ENCODE measurements around the gene YAF2.

GRCh38 chr12:42237052-42237852, 796 bp downstream of the YAF2 start:
- TF ChIP-seq, protein P1, sequence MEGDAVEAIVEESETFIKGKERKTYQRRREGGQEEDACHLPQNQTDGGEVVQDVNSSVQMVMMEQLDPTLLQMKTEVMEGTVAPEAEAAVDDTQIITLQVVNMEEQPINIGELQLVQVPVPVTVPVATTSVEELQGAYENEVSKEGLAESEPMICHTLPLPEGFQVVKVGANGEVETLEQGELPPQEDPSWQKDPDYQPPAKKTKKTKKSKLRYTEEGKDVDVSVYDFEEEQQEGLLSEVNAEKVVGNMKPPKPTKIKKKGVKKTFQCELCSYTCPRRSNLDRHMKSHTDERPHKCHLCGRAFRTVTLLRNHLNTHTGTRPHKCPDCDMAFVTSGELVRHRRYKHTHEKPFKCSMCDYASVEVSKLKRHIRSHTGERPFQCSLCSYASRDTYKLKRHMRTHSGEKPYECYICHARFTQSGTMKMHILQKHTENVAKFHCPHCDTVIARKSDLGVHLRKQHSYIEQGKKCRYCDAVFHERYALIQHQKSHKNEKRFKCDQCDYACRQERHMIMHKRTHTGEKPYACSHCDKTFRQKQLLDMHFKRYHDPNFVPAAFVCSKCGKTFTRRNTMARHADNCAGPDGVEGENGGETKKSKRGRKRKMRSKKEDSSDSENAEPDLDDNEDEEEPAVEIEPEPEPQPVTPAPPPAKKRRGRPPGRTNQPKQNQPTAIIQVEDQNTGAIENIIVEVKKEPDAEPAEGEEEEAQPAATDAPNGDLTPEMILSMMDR (IDR thresholded peaks at IDR 0.05): no peak
- no peak for TF ChIP-seq POLR2A (IDR thresholded peaks at IDR 0.05)
